G401.6 (cell line): ENCODE data around the gene RBM33.

Experiments
- FAIRE-seq: peaks from 2 replicates; lab custom pipeline; 2012; peaks lifted over from hg19 to GRCh38; lab: Jason Lieb, UNC

The RBM33 gene

DNA sequence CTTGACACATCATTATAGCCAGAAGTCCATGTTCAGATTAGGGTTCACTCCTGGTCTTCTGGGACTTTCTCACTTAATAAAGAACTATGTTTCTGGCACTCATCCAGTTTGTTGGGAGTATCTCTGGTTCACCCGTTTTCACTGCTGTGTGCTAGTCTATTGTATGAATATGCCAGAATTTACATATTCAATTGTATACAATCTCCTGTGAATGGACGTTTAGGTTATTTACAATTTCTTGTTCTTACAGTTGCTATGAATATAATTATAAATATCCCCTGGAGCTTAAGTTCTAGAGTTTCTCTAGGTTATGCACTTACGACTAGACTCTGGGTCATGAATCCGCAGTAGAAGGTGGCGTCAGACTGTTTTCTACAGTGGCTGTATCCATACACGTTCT is 20.0 kb upstream of the RBM33 start:
- no peak for FAIRE-seq

DNA sequence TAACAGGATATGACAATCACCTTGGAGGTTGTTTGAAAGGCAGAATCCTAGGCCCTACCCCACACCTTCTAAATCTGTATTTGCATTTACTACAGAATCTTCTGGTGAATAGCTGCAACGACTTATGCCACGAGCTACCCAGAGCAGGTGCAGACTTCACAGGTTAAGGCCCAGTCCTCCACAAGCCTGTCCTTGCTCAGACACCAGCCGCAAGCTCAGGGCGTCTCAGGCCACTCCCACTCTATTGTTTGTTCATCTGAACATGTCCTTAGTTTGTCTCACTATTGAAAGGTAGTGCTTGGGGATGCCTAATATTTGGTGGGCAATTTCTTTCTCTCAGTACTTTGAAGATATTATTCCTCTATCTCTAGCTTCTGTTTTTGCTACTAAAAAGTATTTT is 18.9 kb upstream of the RBM33 start:
- no peak for FAIRE-seq

DNA sequence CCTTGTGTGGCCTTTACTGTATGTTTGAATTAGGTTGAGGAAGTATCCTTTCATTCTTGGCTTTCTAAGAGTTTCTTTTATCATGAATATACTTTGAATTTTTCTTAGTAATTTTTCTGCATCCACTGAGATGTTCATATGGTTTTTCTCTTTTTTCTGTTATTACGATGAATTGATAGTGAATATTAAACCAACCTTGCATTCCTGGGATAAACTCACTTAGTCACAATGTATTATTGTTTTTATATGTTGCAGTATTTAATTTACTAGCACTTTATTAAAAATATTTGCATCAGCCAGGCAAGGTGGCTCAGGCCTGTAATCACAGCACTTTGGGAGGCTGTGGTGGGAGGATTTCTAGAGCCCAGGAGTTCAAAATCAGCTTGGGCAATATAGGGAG is 15.3 kb upstream of the RBM33 start:
- no peak for FAIRE-seq

DNA sequence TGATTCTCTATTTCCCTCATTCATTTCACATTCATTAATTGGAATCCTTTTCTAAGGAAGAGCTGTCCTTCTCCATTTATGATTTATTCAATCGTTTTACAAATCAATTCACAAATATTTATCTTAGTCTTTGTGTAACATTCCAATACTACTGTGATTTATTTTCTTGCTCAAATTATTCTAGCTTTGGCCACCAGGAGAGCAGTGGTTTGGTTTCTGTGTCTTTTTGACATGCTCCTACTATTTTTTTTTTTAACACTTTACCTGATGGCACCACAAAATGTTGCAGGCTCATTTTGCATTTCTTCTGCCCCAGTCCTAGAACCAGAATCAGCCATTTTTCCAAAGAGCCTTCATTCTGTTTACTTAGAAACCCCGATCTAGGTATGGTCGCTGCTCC is 13.3 kb upstream of the RBM33 start:
- FAIRE-seq = no peak

DNA sequence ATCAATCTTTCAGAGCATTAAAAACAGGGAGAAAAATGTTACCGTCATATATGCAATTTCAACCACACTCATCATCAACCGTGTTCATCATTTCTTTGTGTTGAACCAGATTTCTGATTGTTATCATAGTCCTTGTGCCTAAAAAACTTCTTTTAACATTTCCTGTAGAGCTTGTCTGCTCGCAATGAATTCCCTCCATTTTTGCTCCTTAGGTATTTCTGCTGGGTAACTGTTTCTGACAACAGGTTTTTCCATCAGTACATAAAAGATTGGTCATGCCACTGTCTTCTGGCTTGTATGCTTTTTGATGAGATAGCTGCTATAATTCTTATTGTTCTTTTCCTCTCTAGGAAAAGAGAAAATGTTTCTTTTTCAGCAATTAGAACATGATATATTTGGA is 8.6 kb upstream of the RBM33 start:
- FAIRE-seq = no peak

DNA sequence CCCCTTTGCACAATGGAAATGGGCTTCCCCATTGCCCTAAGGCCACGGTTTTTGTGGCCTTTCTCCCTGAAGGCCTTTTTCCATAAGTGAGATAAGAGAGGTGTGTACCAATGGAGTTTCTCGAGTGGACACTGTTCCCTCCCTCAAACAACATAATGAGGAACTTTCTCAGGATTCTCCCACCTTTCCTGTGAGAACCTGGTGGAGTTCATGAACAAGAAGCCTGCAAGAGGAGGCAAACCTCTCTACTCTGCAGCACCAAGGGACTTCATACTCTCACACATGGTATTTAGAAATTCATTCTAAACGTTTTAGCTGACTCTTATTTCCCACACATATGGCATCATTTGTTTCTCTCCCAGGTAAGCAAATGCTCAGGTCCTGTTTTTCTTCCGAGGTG is 7.3 kb upstream of the RBM33 start:
- no peak for FAIRE-seq

DNA sequence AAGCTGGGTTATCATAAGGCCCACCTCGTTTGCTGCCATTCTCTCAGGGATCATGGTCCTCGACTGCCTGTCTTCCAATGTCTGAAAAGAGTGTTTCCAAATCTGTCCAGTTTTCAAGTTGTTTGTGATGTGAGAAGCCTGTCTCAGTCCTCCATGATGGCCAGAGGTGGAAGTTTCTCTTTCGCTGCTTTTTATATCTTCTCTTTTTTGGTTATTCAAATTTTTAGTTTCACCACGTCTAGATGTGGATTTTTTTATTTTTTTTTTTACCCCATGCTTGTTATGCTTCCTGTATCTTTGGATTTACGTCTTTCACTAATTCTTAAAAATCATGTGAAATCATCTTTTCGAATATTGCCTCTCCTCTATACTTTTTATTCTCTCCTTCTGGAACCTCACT is 6.1 kb upstream of the RBM33 start:
- FAIRE-seq = no peak

DNA sequence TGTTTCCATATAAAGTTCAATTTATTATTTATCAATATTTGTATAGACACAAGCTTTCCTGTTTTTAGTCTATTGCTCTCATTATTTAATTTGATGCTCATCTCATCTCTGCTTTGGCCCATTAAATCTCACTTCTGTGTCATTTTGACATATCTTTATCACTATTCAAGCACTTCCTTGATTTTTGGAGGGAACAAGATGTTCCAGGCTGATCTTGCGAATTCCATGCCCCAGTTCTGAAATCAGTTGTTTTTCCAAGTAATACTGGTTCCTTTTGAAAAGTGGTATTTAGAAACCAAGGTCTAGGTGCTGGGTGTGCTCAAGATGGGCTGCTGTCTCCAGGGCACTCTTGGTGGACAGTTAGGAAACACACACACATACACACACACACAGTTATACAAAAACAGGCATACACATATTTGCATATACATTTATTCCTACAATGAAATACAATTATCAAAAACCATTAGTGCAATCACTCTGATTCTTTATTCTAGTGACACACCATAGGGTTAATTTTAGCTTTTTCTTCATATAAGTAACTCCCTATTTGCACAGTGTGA is 4.4 kb upstream of the RBM33 start:
- FAIRE-seq = no peak

DNA sequence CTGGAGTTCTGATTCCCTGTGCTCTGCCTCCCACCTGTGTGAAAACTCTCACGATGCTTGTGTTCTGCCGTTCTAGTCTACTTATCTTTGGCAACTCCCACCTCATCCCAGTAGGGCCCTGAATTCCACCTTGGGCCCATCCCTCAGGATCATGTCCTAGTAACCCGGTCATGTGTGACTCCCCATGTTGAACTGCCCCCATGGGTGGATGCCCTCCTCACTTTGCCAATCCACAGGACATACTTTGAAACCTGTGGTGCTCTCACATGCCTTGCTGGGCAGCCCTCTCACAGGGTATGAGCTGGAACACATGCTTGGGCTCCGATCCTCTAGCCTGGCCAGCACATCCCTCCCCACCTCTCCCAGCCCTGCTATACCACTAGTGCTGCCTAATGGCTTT is 3.8 kb upstream of the RBM33 start:
- FAIRE-seq = no peak

DNA sequence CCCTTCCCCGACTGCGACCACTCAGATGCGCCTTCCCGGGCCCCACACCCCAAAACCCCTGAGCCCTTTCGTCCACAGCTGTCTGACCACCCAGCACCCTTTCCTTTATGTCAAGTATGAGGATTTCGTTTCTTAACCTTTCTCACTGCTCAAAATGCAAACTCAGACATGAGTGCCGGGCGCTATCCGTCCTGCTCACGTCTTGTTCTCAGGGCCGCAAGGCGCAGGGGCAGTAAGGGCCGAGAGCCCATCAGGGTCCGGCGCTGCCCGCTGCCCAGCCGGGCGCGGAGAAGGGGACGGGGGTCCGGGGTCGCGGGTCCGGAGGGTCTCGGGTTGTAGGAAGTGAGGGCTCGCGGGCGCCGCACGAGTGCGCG is 670 bp upstream of the RBM33 start:
- no peak for FAIRE-seq

DNA sequence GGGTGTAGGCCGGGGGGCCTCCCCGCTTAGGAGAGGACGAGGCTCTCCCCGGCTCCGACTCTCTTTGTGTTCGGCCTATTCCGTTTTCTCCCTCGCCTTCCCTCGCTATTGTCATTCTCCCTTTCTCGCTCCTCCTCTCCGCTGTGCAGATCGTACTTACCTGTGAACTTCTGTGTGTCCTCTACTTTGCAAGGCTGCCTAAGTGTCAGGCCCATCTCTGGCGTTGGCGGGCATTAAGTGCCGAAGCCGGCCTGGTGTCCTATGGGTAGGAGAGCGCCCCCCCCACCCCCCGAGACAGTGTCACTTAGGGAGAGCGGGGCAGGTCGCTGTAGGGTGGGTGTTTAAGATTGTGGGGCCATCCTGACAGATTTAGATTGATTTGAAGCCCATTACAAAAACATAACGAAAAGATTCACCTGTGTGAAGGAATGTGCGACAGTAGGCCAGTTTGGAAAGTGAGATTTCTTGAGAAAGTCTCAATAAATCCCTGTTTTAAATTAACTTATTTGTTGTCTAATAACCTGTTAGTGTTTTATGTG is 579 bp downstream of the RBM33 start:
- FAIRE-seq = no peak

DNA sequence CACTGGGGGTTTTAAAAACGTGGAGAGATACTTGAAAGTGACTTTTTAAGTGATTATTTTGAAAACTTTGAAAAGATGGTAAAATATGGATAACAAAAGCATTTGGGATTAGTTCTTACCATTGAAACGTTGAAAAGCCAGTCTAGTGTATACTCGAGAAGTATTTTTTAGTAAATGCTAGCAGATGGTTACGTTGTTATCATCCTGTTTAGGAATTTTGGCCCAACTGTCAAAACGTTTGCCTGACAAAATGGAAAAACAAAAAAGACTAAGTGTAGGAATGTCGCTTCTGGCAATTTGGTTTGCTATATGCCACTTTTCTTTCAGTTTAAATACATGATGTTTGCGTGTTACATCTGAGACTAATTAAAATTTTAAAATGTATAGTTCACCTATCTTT is 1.2 kb downstream of the RBM33 start:
- no peak for FAIRE-seq

DNA sequence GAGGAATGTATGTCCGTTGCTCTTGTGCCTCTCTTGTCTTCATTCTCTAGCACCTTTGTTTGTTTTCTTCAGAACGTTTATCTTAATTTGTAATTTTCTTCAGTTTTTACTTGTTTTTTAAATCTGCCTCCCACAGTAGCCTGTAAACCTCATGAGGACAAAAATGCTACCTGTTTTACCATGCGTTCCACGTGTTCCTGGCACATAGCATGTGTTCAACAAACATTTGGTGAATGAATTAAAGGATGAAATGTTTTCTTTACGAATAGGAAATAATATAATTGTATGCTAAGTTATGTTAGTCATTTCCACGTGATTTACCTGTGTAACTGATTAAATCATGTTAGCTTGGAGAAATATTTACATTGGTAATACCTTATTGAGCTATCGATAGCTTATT is 2.2 kb downstream of the RBM33 start:
- FAIRE-seq = no peak

DNA sequence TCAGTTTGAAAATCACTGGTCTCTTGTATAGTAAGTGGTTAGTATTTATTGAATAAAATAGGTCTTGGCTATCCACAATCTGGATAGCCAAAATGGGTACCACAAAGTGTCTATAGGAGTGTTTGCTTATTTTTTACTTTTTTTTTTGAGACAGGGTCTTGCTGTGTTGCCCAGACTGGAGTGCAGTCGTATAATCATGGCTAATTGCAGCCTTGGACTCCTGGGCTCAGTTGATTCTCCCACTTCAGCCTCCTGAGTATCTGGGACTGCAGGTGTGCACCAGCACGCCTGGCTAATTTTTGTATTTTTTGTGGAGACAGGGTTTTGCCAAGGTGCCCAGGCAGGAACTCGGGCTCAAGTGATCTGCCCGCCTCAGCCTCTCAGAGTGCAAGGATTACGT is 2.8 kb downstream of the RBM33 start:
- FAIRE-seq = no peak

DNA sequence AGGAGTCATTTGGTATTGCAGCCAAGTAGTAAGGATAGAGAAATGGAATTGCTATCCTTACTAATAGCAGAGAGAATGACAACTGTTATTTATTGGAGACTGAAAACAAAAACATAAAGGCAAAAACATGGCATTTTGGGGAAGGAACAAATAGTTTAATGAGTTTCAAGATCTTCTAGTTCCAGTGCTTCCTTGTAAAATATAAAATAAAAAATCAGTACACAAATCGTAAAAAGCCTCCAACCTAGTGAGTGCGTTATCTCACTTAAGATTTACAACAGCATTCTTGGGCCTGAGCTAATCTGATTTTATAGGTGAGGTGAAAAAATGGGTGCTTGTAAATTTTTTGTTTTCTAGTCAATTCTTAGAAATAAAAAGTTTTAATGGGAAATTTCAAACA is 3.3 kb downstream of the RBM33 start:
- FAIRE-seq = no peak

DNA sequence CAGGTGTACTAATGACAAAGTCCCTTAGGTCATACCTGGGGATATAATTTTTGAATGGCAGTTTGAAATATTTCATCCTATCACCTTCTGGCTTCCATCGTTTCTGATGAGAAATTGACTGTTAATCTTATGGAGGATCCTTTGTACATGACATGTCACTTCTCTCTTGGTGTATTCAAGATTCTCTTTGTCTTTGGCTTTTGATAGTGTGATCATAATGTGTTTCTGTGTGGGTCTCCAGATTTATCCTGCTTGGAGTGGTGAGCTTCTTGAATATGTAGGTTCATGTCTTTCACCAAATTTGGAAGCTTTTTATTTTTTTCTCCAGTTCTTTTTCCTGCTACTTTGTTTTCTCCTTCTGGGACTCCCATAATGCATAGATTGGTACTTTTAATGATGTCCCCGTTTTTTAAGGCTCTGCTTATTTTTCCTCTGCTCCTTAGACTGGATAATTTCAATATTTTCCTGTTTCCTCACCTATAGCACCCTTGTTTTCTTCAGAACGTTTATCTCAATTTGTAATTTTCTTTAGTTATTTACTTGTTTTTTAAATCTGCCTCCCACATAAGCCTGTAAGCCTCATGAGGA is 4.4 kb downstream of the RBM33 start:
- no peak for FAIRE-seq

DNA sequence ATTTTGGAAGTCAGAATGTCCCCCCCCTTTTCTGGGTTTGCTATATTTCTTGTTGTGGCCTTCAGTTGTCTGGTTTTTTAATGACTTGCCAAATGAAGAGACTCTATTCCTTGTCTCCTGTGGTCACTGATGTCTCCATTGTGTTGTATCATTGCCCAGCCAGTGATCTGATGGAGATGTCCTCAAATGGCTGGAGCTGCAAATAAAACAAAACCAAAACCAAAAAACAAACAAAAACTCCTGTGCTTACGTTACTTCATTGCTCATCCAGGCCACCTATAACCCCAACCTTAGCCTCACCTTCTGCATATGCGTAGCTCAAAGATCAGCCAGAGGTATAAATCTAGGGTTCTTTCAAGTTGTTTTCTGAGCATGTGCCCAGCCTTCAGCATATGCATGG is 5.1 kb downstream of the RBM33 start:
- no peak for FAIRE-seq

DNA sequence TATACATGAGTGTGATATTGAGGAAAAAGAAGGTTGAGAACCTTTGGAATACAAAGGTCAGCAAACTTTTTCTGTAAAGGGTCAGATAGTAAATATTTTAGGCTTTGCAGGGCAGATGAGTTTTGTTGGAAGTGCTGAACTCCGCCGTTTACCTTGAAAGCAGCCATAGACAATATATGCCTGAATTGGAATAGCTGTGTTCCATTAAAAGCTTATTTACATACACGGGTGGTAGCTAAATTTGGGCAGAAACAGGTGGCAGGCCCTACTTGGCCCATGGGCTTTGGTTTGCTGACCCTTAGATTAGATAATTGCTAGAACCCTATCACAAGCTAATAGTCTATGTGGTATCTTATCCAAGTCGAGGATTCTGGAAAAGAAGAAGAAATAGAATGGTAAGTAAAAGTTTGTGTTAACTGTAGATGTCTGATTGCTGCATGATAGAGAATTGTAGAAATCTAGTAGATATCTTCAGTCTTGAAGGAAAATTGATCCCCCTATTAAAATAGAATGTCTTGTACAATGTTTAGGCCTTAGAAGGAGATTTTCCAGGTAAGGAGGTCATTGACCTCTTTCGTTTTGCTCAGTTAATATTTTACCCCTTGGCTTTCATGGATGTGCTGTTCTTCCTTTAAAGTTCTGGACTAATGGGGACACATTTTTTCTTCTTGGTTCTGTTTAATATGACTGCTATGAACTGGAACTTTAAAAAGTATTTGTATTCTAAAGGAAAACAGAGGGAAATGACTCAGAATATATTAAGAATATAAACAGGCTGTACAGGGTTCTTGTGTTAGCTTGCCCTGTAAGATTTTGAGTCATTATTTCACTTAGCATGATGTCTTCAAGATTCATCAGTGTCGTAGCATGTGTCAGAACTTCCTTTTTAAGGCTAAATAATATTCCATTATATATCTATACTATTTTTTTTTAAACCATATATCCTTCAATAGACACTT is 8.0 kb downstream of the RBM33 start:
- no peak for FAIRE-seq

DNA sequence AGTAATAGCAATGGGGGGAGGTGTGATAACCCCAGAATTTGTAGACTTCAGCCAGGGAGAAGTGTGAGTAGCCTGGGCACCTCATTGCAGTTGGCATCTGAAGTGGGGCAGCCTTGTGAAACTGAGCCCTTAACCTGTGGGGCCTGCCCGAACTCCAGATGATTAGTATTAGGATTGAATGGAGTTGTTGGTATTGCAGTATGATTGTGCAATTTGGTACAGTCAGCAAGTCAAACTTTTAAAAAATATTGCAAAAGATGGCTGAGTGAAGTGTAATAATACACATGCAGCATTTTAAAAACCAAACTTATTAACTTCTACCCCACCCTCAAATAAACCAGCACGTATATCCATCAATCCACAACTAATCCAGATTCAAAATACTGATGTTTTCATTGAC is 9.3 kb downstream of the RBM33 start:
- FAIRE-seq = no peak

DNA sequence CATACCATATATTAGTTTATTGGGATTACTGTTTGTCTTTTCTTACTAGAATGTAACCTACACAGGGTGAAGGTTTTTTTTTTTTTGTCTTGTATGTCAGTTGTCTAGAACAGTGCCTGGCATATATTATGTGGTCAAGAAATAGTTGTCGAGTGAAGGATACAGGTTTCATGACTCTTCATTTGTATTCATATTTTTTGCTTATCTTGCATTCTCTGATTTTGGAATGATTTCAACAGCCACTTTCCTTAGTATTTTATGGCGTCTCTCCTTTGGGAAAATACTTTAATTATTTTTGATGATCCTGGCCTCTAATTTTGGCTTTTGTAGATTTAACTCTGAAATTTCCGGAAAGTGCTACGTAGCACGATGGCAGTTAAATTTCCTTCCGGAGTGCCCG is 12.4 kb downstream of the RBM33 start:
- no peak for FAIRE-seq

DNA sequence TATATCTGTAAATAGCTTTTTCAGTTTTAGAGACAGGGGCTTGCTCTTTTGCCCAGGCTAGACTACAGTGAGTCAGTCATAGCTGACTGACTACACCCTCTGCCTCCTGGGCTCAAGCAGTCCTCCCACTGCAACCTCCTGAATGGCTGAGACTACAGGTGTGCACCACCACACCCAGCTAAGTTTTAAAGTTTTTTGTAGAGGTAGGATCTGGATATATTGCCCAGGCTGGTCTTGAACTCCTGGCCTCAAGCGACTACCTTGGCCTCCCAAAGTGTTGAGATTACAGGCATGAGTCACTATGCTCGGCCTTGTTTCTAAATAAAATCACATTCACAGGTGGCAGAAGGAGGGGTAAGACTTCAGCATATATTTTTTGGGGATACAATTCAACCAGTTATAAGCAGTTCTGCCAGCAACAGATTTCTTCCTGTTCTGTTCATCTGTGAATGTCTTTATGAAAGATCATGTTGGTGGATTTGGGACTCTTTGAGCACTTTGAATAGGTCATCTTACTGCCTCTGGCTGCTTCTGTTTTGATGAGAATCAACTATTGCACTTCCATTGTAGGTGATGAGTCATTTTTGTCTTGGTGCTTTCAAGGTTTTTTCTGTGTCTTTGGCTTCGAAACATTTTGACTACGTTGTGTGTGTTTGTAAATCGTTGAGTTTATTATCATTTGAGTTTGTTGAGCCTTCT is 15.7 kb downstream of the RBM33 start:
- no peak for FAIRE-seq

DNA sequence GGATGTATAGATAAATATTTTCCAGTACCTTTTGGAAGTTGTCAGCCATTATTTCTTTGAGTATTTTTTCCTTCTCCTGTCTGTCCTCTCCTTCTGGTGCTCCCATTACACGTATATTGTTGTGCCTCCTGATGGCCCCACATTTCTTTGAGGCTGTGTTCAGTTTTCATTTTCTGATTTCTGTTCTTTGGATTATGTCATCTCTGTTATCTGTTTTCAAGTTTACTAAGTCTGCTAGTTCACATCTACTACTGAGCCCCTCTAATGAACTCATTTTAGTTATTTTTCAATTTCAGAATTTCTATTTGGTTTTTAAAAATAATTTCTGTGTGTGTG is 16.3 kb downstream of the RBM33 start:
- FAIRE-seq = no peak
